ENCODE measurements around the gene OR5K2. TPM values are rescaled to one million over a fixed set of nuclear protein-coding genes. Genes with fewer than 3 reads are reported as not detected.

The OR5K2 gene
- total and polyA plus RNA-seq, 2 donors (not counting 1 experiment from before 2014, with no cell fraction given): not detected

GRCh38 chr3:98450372-98450771 is 47.1 kb upstream of the OR5K2 start:
- ChIA-PET CTCF (no interaction called here), POLR2A (no interaction called here)
- H3K4me1 Mint-ChIP-seq: no peaks in the 10 kb centered on the region
- no peaks in the 10 kb centered on the region for H3K79me2 ChIP-seq (ENCODE audit: control insufficient read depth, insufficient read depth, low read length)
- WGBS (ENCODE audit: insufficient coverage): no CpG with 5 or more reads among the region's 4 CpGs
- H3K27me3 ChIP-seq (replicated peaks in 1 of 4; ENCODE audit: control extremely low read depth in 1 of 4, control insufficient read depth in 3 of 4, insufficient read depth in 4 of 4, low read length in 3 of 4): peaks cover 0 to 4% (median 0%) of the 10 kb centered on the region in 4 experiments
- no peak for DNase-seq
- TF ChIP-seq EZH2 (IDR thresholded peaks at IDR 0.05; ENCODE audit: borderline replicate concordance, insufficient read depth, low read depth, low read length, poor library complexity, severe bottlenecking) (no peak), CTCF (IDR thresholded peaks at IDR 0.05) (no peak)
- no peak overlapping the region for H3K27ac ChIP-seq (ENCODE audit: low read length in 2 of 2)
- H3K27ac Mint-ChIP-seq: no peak overlapping the region
- no peaks in the 10 kb centered on the region for H3K27me3 Mint-ChIP-seq
- no peaks in the 10 kb centered on the region for H3K36me3 ChIP-seq (replicated peaks in 1 of 2; ENCODE audit: control extremely low read depth in 1 of 2, control insufficient read depth in 1 of 2, extremely low read depth in 1 of 2, insufficient read depth in 2 of 2, low read length in 1 of 2)
- intact Hi-C loops (cut with micrococcal nuclease): no loop called here
- peaks cover 0 to 4% (median 0%) of the 10 kb centered on the region in 3 donors for H3K9me3 ChIP-seq (ENCODE audit: control extremely low read depth in 1 of 3, control insufficient read depth in 2 of 3, insufficient read depth in 1 of 3, low read length in 2 of 3)
- no peaks in the 10 kb centered on the region for H4K20me1 ChIP-seq (ENCODE audit: control insufficient read depth, insufficient read depth, low read length, poor library complexity, severe bottlenecking)
- no peaks in the 10 kb centered on the region for H3K4me1 ChIP-seq (ENCODE audit: control insufficient read depth in 2 of 2, insufficient read depth in 2 of 2, low read length in 2 of 2)
- ATAC-seq (ENCODE audit: low read depth): no peak
- no peak overlapping the region for H2AFZ ChIP-seq (ENCODE audit: insufficient read depth, low read depth, low read length, poor library complexity, severe bottlenecking)
- H3K4me3 ChIP-seq (ENCODE audit: control extremely low read depth in 1 of 5, extremely low read depth in 1 of 5, insufficient read depth in 1 of 5, low read depth in 2 of 5, low read length in 4 of 5): no peak overlapping the region
- no peak overlapping the region for H3K4me3 Mint-ChIP-seq
- H3K4me2 ChIP-seq (replicated peaks; ENCODE audit: low read depth, low read length, poor library complexity, severe bottlenecking): no peak overlapping the region
- no peak overlapping the region for H3K9ac ChIP-seq (ENCODE audit: low read length)
- H3K9me3 Mint-ChIP-seq (ENCODE audit: insufficient read depth): no peaks in the 10 kb centered on the region

GRCh38 chr3:98453827-98454226 is 43.7 kb upstream of the OR5K2 start:
- TF ChIP-seq EZH2 (IDR thresholded peaks at IDR 0.05; ENCODE audit: borderline replicate concordance, insufficient read depth, low read depth, low read length, poor library complexity, severe bottlenecking) (no peak), CTCF (IDR thresholded peaks at IDR 0.05) (no peak)

More at GRCh38 chr3:98453827-98454226, 43.7 kb upstream of the OR5K2 start:
- ATAC-seq (ENCODE audit: low read depth) (no peak), DNase-seq (no peak)
- H3K9me3 ChIP-seq (ENCODE audit: control extremely low read depth in 1 of 3, control insufficient read depth in 2 of 3, insufficient read depth in 1 of 3, low read length in 2 of 3): no peaks in the 10 kb centered on the region
- H3K27ac Mint-ChIP-seq: no peak overlapping the region
- no peaks in the 10 kb centered on the region for H4K20me1 ChIP-seq (ENCODE audit: control insufficient read depth, insufficient read depth, low read length, poor library complexity, severe bottlenecking)
- no peaks in the 10 kb centered on the region for H3K27me3 Mint-ChIP-seq
- no peak overlapping the region for H2AFZ ChIP-seq (ENCODE audit: insufficient read depth, low read depth, low read length, poor library complexity, severe bottlenecking)
- no peak overlapping the region for H3K9ac ChIP-seq (ENCODE audit: low read length)
- no peaks in the 10 kb centered on the region for H3K4me1 ChIP-seq (ENCODE audit: control insufficient read depth in 2 of 2, insufficient read depth in 2 of 2, low read length in 2 of 2)
- peaks cover 3% of the 10 kb centered on the region for H3K9me3 Mint-ChIP-seq (ENCODE audit: insufficient read depth)
- H3K27me3 ChIP-seq (replicated peaks in 1 of 4; ENCODE audit: control extremely low read depth in 1 of 4, control insufficient read depth in 3 of 4, insufficient read depth in 4 of 4, low read length in 3 of 4): no peaks in the 10 kb centered on the region
- no peak overlapping the region for H3K4me2 ChIP-seq (replicated peaks; ENCODE audit: low read depth, low read length, poor library complexity, severe bottlenecking)
- H3K79me2 ChIP-seq (ENCODE audit: control insufficient read depth, insufficient read depth, low read length): no peaks in the 10 kb centered on the region
- H3K4me3 Mint-ChIP-seq: no peak overlapping the region
- H3K4me3 ChIP-seq (ENCODE audit: control extremely low read depth in 1 of 5, extremely low read depth in 1 of 5, insufficient read depth in 1 of 5, low read depth in 2 of 5, low read length in 4 of 5): no peak overlapping the region
- H3K27ac ChIP-seq (ENCODE audit: low read length in 2 of 2): no peak overlapping the region
- CTCF ChIA-PET: no interaction called here
- H3K36me3 ChIP-seq (replicated peaks in 1 of 2; ENCODE audit: control extremely low read depth in 1 of 2, control insufficient read depth in 1 of 2, extremely low read depth in 1 of 2, insufficient read depth in 2 of 2, low read length in 1 of 2): no peaks in the 10 kb centered on the region
- intact Hi-C loops (cut with micrococcal nuclease): no loop called here
- POLR2A ChIA-PET: no interaction called here
- no peaks in the 10 kb centered on the region for H3K4me1 Mint-ChIP-seq

Measured in B cell (primary cell).